Measurements from ENCODE around the gene FAM184B. TPM values are rescaled to one million over a fixed set of nuclear protein-coding genes. Genes with fewer than 3 reads are reported as not detected.

FAM184B gene
- total and polyA plus RNA-seq, 2 experiments from 2014 or later = 0.11 to 0.49 TPM

GRCh38 chr4:17605236-17605635 is 176.2 kb downstream of the FAM184B start:
- H3K27ac Mint-ChIP-seq = no peak overlapping the region

More at GRCh38 chr4:17605236-17605635, 176.2 kb downstream of the FAM184B start:
- H3K27me3 Mint-ChIP-seq (ENCODE audit: insufficient read depth, low read depth, poor library complexity) = peaks cover 3% of the 10 kb centered on the region
- H3K4me2 ChIP-seq = no peak overlapping the region
- no peaks in the 10 kb centered on the region for H3K4me1 ChIP-seq (ENCODE audit: insufficient read depth)
- peaks cover 23% of the 10 kb centered on the region for H3K36me3 ChIP-seq (ENCODE audit: insufficient read depth)
- H3K36me3 Mint-ChIP-seq (ENCODE audit: low read depth) = peaks cover 27% of the 10 kb centered on the region
- TF ChIP-seq EZH2 (IDR thresholded peaks at IDR 0.05; ENCODE audit: low read depth, unreplicated experiment) (no peak), STAT1 (IDR thresholded peaks at IDR 0.05; ENCODE audit: unreplicated experiment) (no peak), ZNF114 (CRISPR knock-in tag; IDR thresholded peaks at IDR 0.05) (no peak), EZH2phosphoT487 (IDR thresholded peaks at IDR 0.05; ENCODE audit: unreplicated experiment) (no peak), REST (IDR thresholded peaks at IDR 0.05; ENCODE audit: unreplicated experiment) (no peak), ZNF462 (CRISPR knock-in tag; IDR thresholded peaks at IDR 0.05) (no peak), POLR2AphosphoS5 (IDR thresholded peaks at IDR 0.05; ENCODE audit: low read depth) (no peak), ZNF331 (CRISPR knock-in tag; IDR thresholded peaks at IDR 0.05; ENCODE audit: low read depth) (no peak), ETS1 (IDR thresholded peaks at IDR 0.05) (no peak)
- no peaks in the 10 kb centered on the region for H3K9me2 ChIP-seq (ENCODE audit: insufficient read depth)
- H3F3A ChIP-seq (replicated peaks; ENCODE audit: low read depth) = no peaks in the 10 kb centered on the region
- no peaks in the 10 kb centered on the region for H3K27me3 ChIP-seq (ENCODE audit: insufficient read depth)
- no peak overlapping the region for H3K4me3 ChIP-seq
- no peaks in the 10 kb centered on the region for H3K9me3 Mint-ChIP-seq
- H3K4me1 Mint-ChIP-seq = no peaks in the 10 kb centered on the region
- no peaks in the 10 kb centered on the region for H4K20me1 ChIP-seq (replicated peaks; ENCODE audit: insufficient read depth)
- no peak overlapping the region for H3K4me3 Mint-ChIP-seq
- H3K79me2 ChIP-seq (replicated peaks; ENCODE audit: insufficient read depth) = no peaks in the 10 kb centered on the region
- no peak overlapping the region for H3K27ac ChIP-seq (ENCODE audit: low read depth)
- H2AFZ ChIP-seq = no peak overlapping the region
- DNase-seq (ENCODE audit: low spot score) (no peak), ATAC-seq (no peak)

All from GM23338 (cell line).